HG02973 (cell line): ENCODE results near the gene HOXD8.

ENCODE experiments used
- ATAC-seq: cut with Tn5 transposase; IDR thresholded peaks from one replicate; pipeline ENCODE4 v1.9.1; 2021; ENCODE audit warnings: moderate library complexity; ENCODE audit not compliant: unreplicated experiment

The HOXD8 gene

GRCh38 chr2:176145085-176145969 is 15.8 kb downstream of the HOXD8 start:
- no peak for ATAC-seq

DNA sequence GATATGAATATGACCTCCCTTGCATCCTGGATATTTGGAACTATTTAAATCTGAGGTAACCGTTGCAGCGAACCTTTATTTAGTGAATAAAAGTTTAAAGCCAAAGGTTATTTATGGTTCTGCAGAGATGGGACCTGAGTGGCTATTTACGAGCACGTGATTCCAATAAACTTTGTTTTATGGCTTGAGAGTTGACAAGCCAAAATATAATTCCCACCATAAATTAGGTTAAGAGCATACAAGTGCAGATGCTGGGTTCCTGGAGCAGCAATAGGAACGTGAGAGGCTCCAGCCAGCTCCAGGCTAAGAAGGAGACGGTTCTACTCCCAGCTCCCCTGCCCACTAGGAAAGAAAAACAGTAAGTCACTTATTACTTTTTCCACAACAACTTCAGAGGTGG is 16.6 kb downstream of the HOXD8 start:
- ATAC-seq, result no peak

DNA sequence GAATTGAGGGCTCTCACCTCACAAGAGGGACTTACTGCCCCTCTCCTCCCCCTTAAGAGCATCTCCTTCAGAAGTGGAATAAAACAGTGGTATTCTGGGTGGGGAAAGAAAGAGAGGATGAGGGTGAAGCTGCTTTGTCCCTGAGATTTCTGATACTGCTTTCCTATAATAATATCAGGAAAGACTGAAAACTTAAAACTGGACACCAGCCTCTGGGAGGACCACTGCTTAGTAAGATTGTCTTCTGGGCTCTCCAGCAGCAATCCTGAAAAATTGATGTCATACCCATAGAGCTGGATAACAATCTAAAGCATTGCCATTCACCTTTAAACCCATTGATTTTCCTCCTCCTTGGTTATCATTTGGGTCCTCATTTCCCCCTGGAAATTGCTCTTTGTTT is 17.1 kb downstream of the HOXD8 start:
- no peak for ATAC-seq

- no peak for ATAC-seq
Observed at GRCh38 chr2:176147210-176147799, 17.8 kb downstream of the HOXD8 start.

GRCh38 chr2:176147800-176148496 is 18.4 kb downstream of the HOXD8 start:
- no peak for ATAC-seq

GRCh38 chr2:176148751-176149421 is 19.4 kb downstream of the HOXD8 start:
- no peak for ATAC-seq

DNA sequence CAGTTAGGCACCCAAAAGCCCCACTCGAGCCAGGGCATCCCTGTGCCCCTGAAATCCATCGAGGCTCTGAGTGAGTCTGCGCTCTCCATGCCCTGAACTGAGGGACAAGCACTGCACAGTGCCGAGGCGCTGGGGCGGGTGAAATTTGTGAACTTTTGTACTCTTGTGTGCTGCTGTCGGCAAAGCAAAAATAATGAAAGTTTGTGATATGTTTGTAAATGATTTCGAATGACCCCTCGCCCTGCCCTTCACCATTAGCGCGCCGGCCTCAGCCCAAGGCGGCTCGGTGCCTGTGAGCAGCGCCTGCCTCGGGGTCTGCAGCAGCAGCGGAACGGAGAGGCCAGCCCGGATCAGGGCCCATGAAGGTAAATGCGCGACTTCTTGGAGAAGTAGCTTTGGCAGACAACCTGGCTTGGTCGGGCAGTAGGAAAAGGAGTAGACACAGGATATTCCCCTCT is 20.0 kb downstream of the HOXD8 start:
- ATAC-seq, result no peak

- no peak for ATAC-seq
Observed at GRCh38 chr2:176149939-176150583, 20.6 kb downstream of the HOXD8 start.

GRCh38 chr2:176150584-176151441 is 21.3 kb downstream of the HOXD8 start:
- no peak for ATAC-seq

DNA sequence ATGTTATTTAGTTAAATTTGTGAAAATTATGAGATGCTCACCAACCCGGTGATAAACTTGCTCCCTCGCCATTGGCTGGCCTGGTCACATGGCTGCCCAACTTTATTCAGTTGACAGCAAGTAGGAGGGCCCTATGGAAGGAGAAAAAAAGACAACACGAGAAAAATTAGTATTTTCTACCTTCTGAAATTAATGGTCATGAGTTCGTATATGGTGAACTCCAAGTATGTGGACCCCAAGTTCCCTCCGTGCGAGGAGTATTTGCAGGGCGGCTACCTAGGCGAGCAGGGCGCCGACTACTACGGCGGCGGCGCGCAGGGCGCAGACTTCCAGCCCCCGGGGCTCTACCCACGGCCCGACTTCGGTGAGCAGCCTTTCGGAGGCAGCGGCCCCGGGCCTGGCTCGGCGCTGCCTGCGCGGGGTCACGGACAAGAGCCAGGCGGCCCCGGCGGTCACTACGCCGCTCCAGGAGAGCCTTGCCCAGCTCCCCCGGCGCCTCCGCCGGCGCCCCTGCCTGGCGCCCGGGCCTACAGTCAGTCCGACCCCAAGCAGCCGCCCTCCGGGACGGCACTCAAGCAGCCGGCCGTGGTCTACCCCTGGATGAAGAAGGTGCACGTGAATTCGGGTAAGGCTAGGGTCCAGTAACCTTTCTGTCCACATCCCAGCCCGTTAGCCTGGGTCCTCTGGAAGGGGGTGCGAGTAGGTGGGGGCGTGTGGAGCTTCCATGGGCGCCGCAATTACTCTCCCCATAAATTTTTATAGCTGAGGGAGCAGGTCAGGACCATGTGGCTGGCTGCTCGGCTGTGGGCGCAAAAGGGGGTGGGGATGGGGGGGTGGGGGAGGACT is 22.2 kb downstream of the HOXD8 start, which contains the start of gene HOXD4:
Gene HOXD4, plus strand, starts transcription at position 109 of the 846 bp plus-strand sequence. Its CDS starts 84 bp downstream, at position 193.
- no peak for ATAC-seq

- no peak for ATAC-seq
Observed at GRCh38 chr2:176152350-176153181, 23.1 kb downstream of the HOXD8 start.

DNA sequence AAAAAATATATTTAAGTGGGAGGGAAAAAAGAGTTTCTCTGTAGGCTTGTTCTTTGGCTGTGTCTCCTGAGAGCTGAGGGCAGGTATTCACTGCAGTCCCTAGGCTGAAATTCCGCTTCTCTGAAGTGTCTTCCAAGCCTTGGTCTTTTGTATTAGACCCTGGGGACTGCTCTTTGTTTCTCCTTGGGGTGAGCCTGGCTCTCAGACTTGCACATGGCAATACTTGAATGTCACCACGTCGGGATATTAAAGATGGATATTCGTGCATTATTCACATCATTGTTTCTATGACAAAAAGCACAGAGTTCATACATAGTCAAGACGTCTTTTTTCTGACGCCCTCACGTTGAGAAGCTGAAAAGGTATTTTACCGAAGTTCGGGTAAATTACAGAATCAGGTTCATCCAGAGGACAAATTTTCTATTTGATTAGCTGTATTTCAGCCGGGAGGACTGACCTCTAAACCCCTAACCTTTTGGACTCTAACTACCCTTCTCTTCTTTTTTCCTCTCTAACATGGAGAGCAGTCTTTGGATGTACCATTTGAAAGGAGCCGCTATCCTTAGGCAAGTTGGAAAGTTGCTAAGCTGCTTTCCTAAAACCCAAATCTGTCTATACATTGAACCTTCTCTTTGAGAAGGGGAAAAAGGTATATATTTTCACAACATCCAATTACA is 25.2 kb downstream of the HOXD8 start:
- no peak for ATAC-seq

DNA sequence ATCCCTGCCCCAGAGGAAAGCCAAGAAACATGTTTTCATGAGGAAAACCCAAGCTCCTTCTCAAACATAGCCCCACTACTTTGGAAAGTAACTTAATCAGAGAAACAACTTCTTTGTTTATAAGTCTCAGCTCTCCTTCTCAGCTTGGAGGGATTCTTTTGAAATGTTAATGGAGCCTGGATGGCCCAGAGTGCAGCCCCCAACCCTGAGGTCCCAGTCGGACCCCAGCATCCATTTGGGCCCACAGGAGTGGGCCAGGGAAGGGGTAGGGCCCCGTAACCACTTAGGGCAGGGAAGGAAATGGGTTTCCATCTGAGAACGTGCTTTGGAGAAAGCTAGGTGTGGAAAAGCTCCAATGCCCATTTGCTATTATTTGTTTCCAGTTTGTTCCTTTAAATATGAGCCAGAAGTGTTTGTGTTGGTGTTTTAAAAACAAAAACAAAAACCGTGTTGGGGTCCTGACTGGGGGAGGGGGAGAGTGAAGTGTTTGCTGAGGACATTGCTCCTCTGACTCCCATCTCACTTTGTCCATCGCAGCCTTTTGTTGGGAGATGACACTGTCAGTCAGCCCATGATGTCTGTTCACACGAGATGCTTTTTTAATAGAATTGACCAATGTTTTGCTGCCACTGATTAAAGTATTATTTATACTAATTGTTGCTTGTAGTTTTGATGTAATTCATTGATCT is 26.0 kb downstream of the HOXD8 start:
- ATAC-seq, result no peak

GRCh38 chr2:176156301-176156806 is 26.8 kb downstream of the HOXD8 start:
- ATAC-seq, result no peak

- no peak for ATAC-seq
Observed at GRCh38 chr2:176156807-176157498, 27.4 kb downstream of the HOXD8 start, which contains the start of gene HOXD3. HOXD3 (plus strand) TSS chr2:176157307; CDS start chr2:176169115, 11,808 bp downstream.
